C4-2B (cell line): ENCODE measurements around the gene ALX4.

Experiments
- H3K27ac ChIP-seq: fragments of 450-650 bp; 2 replicates; pipeline ENCODE4 v1.5.1; 2017
- CTCF ChIP-seq: fragments of 450-650 bp; conservative IDR thresholded peaks from 2 replicates; pipeline ENCODE4 v1.5.1; 2017; ENCODE audit warnings: mild to moderate bottlenecking
- ZFX ChIP-seq: fragments of 450-650 bp; IDR thresholded peaks from 2 replicates; pipeline ENCODE4 v1.6.1; 2017

ALX4 gene

GRCh38 chr11:44264438-44264749 lies 45.5 kb downstream of the ALX4 start:
- TF ChIP-seq ZFX (no peak), CTCF (no peak)
- no peak overlapping the region for H3K27ac ChIP-seq

- TF ChIP-seq ZFX (no peak), CTCF (no peak)
- H3K27ac ChIP-seq: no peak overlapping the region
Observed at GRCh38 chr11:44263738-44264437, 46.1 kb downstream of the ALX4 start.

- TF ChIP-seq ZFX: no peak
- TF ChIP-seq CTCF: no peak
- H3K27ac ChIP-seq: no peak overlapping the region
Observed at GRCh38 chr11:44261800-44262591, 47.9 kb downstream of the ALX4 start.

- H3K27ac ChIP-seq: no peak overlapping the region
- TF ChIP-seq ZFX (no peak), CTCF (no peak)
Observed at GRCh38 chr11:44260081-44260480, 49.9 kb downstream of the ALX4 start.

GRCh38 chr11:44258839-44259420 lies 51.0 kb downstream of the ALX4 start:
- no peak overlapping the region for H3K27ac ChIP-seq

GRCh38 chr11:44258190-44258489 lies 51.8 kb downstream of the ALX4 start:
- TF ChIP-seq CTCF: no peak
- TF ChIP-seq ZFX: no peak
- no peak overlapping the region for H3K27ac ChIP-seq

More at GRCh38 chr11:44258839-44259420, 51.0 kb downstream of the ALX4 start:
- no peak for TF ChIP-seq ZFX
- no peak for TF ChIP-seq CTCF

- no peak for TF ChIP-seq CTCF
- no peak for TF ChIP-seq ZFX
- no peak overlapping the region for H3K27ac ChIP-seq
Observed at GRCh38 chr11:44257338-44258189, 52.4 kb downstream of the ALX4 start.
